Caki2 (cell line): ENCODE results near the gene QRFPR. TPM values are rescaled to one million over a fixed set of nuclear protein-coding genes. Genes with fewer than 3 reads are reported as not detected.
"Not testable (repeated sequence)": the region's sequence is repeated elsewhere in the genome, so short reads cannot be mapped to it uniquely, and the experiment has no call there.

Experiments used
- DNase-seq: peaks from one replicate; pipeline ENCODE4 v3.0.0-alpha.2; 2015; ENCODE audit warnings: low read depth
- in situ Hi-C: cut with HindIII; loops from 2 replicates; pipeline ENCODE4 v1.10.0; 2016; ENCODE audit warnings: low sequenced_read_pairs, low pct_unique_long_range_greater_than_20kb, mixed read lengths
- total RNA-seq: library from RNA; depleted of rRNA; stranded (reverse); fragments of >200 nt; shearing (Covaris generic); gene quantifications from 2 replicates; pipeline ENCODE4 v1.2.3, GENCODE V29; 2014; ENCODE audit warnings: low replicate concordance

The QRFPR gene
- total RNA-seq, 1 experiment from 2014 or later, result 3.4 TPM

DNA sequence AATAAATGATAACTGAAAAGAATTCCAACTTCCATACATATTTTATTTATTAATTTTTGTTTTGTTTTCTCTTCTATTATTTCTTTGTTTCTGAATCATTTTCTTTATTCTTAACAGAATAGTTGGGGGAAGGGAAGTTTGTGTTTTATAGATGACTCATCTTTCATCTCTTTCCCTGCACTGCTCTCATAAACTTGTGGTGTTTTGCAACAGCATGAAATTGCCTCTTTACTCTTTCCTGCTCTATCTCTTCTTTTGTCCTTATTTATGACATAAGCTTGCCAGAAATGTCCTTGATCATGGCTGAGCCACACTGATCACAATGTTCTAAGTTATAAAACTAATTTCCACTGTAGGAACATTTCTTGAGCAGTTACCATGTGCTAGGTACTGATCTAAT lies 22.3 kb downstream of the QRFPR start:
- in situ Hi-C loops, result loop anchor here (25.0 kb wide), 1 partner anchor 304 kb away; no protein-coding TSS in a partner anchor

DNA sequence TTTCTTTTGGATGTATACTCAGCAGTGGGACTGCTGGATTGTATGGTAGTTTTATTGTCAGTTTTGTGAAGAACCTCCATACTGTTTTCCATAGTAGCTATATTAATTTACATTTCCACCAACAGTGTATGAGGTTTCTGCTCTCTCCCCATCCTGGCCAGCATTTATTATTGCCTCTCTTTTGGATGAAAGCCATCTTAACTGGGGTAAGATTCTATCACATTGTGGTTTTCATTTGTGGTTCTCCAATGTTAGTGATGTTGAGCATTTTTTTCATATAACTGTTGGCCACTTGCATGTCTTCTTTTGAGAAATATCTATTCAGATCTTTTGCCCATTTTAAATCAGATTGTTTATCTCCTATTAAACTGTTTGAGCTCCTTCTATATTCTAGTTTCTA lies 27.6 kb downstream of the QRFPR start:
- no peak for DNase-seq
- in situ Hi-C loops, result loop anchor here (25.0 kb wide), 1 partner anchor 309 kb away; no protein-coding TSS in a partner anchor

More for the DNA sequence above, 22.3 kb downstream of the QRFPR start:
- peak; percentile 27 for DNase-seq

DNA sequence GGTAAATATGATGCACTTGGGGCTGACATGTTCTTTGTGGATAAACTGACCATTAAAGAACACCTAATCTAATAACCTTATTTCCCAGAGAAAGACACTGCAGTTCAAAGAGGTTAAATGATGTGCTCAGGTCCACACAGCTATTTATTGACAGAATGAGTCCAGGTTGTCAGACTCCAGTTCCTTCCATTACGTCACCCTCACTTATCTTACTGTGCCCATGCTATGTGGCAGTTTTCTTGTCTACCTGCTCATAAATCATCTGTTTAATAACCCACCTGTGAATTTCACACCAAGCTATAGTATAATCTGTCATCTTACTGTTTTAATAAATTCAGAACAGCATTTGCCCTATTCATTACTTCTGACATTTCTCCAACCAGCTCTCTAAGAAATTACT lies 36.7 kb downstream of the QRFPR start:
- no peak for DNase-seq
- in situ Hi-C loops, result no loop called here

DNA sequence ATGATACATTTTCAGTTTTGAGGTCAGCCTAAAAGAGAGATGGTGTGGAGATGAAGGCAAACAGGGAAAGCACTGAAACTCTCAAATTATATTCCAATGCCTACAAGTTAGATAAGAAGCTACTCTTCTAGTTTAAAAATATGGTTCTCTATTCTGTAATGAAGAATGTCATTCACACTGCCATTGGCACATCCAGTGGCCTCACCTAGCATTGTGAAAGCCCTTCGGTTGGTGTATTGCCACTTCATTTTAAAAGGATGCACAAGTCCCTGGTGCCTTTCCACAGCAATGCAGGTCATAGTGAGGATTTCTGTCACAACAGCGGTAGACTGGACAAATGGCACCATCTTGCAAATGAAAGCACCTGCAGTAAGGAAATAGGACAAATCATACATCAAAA lies 40.6 kb downstream of the QRFPR start:
- in situ Hi-C loops, result no loop called here
- no peak for DNase-seq

DNA sequence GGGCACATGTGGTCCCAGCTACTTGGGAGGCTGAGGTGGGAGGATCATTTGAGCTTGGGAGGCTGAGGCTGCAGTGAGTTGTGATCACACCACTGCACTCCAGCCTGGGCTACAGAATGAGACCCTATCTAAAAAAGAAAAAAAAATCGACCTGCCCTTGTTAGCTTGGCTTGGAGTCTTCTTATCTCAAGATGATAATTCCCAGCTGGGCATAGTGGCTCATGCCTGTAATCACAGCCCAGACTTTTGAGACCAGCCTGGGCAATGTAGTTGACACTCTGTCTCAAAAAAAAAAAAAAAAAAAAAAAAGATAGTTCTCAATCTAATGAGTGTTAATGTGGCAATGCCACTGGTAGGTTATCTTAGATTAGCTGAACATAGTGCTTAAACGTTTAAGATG lies 41.0 kb downstream of the QRFPR start:
- in situ Hi-C loops, result no loop called here
- no peak for DNase-seq

DNA sequence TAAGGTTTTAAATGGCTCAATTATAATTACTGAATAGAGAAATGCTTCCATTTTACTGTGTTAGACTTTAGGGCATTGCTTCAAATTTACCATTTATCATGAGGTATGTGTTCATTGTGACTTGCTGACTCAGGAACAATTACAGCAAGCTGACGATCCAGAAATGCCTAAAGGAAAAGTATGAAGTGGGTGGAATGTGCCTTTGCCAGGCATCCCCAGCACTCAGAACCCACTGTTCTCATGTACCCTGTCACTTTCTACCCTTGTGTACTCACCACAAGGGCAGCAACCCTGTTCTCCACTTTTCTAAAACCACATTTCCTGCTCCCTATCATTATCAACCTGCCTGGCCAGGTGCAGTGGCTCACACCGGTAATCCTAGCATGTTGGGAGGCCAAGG lies 41.5 kb downstream of the QRFPR start:
- no peak for DNase-seq
- in situ Hi-C loops, result no loop called here

DNA sequence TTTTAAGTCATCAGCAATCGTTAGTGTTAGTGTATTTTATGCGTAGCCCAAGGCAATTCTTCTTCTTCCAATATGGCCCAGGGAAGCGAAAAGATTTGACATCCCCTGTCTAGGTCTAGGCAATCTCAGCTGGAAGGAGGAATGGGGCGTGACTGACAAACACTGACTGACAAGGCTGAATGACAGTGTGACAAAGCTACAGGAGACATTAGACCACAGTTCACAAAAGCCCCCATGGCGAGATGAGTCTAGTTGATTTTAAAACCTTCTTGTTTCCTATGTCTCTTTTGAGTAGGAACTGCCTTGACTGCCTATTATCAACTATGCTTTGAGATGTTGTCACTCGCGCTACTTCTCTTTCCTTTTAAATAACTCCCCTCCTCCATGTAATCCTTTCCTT lies 42.3 kb downstream of the QRFPR start:
- no peak for DNase-seq
- in situ Hi-C loops, result no loop called here

DNA sequence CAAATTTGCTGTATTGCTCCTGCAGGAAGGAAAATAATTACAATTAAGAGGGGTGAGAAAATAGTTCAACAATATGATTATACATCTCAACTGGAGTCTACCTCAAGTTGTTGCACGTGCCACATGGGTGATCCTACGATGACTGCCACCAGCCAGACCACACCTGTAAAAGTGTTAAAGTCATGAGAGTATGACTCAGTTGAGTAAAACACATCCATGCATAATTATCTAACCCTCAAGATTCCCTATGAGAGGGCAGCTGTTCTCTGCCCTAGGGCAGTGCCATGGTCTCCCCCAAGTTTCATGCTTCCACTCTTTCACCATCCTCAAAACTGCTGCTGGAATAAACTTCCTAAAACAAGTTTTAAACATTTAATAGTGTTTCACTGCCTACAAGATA lies 44.1 kb downstream of the QRFPR start:
- DNase-seq, result no peak
- in situ Hi-C loops, result no loop called here

DNA sequence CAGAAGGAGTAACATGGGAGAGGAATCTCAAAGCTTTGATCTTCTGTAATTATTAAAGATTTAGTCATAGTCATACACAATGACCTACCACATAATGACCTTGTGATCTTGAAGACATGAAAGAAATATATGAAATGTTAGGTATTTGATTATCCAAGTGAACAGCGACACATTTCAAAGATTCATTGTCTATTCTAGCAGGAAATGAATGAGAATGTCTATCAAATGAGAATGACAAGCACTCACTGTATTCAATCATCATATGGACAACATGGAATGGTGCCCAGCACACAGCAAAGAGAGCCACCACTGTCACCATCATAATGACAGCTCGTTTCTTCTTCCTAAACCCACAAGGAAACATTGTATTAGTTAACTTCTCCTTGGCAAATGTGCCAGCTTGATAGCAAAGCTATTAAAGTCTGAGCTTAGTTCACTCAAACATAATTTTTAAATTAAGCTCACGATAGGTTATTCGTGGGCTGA lies 50.6 kb downstream of the QRFPR start:
- in situ Hi-C loops, result no loop called here
- no peak for DNase-seq

DNA sequence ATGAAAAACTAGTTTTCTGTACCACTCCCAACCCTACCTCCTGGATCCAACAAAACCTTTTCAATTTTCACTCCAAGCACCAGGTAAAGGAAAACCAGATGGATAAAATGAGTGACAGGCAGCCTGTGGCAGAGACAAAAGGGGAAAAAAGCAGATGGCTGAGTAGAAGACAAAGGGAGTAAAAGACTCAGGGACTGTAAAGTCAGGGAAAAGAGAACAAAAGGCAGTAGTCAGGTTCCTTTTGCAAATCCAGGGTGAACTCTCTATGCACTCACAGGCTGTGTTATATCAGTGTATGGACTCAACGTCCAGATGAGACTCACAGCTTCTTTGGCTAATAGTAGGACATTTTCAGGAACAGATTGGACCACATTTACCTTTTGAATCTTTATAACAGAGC lies 54.2 kb downstream of the QRFPR start:
- in situ Hi-C loops, result no loop called here
- DNase-seq, result no peak

DNA sequence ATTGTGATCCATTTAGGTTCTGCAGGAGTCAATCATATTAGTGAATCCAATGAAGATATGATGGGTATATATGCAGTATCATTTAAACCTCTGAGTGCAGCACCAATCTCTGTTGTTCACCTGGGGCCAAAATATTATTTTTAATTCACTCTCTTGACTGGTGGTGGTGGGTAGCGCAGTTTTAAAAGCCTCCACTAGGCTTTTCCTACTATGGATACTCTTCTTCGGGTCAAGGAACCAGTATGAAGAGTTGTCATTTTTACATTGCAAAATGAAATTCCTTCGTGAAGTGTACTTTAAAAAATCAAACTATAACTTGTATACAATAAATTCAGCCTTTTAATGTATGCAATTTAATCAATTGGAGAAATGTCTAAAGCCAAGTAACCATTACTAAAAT lies 56.5 kb downstream of the QRFPR start:
- in situ Hi-C loops, result no loop called here
- no peak for DNase-seq

DNA sequence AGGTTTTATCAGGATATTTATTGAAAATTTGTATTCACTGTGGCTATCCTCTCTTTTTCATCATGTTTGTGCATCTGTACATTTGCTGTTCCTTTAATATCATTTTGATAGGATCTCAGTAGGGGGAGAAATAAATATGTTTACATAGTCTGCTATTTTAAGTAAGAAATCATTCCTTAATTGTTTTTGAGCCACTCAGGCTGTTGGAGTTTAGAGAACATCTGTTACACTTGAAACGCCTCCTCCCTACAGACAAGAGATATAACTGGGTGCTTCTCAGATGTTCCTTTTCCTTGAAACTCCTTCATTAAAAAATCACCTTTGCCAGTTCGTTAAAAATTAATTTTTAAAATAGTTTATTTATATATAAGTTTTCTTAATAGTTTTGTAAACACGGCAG lies 59.4 kb downstream of the QRFPR start:
- in situ Hi-C loops, result no loop called here
- no peak for DNase-seq

DNA sequence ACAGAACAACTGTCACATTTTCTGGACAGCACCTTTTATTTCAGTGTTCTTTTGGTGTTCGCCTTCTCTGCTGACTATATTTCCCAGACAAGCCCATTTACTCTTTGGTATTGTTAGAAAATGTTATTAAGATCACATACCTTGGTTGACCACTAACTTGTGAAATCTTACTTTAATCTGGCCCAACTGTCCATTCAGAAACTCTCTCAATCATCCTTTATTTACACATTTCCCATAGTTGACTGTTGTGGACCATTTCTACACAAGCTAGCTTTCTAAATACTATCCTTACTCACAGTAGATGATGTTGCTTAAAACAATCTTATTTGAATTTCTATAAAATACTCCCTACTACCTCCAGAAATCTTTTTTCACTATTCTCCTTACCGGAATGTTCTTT lies 64.7 kb downstream of the QRFPR start:
- DNase-seq, result no peak
- in situ Hi-C loops, result no loop called here

DNA sequence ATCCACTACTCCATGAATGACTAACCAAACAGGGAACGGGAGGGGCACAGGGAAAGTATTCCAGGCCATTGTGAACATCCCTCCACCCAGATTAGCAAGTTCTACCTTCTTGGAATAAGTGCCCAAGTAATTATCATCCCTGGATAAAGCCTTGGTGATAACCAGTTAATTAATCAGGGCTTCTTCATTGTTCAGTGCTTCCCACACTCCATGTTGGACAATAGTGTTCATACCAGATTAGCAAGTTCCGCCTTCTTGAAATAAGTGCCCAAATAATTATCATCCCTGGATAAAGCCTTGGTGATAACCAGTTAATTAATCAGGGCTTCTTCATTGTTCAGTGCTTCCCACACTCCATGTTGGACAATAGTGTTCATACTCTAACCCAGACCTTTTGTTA lies 67.4 kb downstream of the QRFPR start:
- DNase-seq, in situ Hi-C loops: not testable (repeated sequence)

DNA sequence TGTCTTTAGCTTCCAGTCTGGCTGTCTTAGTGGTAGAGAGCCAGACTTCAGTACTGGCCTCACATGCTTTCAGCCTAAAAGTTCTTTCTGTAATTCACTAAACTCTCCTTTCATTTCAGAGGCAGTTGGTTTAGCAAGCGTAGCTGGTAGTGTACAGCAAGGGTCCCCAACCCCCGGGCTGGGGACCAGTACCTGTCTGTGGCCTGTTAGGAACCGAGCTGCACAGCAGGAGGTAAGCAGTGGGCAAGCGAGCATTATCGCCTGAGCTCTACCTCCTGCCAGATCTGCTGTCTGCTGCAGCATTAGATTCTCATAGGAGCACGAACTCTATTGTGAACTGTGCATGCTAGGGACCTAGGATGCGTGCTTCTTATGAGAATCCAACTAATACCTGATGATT lies 72.0 kb downstream of the QRFPR start:
- in situ Hi-C loops, result no loop called here
- DNase-seq, result no peak

DNA sequence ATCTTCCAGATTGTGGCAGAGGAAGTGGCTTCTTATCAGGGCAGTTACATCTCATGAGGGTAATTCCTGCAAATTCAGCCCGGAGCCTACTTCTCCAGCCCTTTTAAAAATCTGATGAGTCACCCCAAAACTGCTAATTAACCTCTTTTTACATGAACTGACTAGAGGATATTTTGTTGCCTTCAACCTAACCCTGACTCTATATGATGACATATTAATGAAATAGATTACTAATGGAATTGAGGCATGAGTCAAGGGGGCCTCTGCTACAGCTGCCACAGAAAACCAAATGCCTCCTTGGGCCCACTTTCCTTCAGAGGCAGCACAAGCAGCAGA lies 72.5 kb downstream of the QRFPR start:
- in situ Hi-C loops, result no loop called here
- no peak for DNase-seq

DNA sequence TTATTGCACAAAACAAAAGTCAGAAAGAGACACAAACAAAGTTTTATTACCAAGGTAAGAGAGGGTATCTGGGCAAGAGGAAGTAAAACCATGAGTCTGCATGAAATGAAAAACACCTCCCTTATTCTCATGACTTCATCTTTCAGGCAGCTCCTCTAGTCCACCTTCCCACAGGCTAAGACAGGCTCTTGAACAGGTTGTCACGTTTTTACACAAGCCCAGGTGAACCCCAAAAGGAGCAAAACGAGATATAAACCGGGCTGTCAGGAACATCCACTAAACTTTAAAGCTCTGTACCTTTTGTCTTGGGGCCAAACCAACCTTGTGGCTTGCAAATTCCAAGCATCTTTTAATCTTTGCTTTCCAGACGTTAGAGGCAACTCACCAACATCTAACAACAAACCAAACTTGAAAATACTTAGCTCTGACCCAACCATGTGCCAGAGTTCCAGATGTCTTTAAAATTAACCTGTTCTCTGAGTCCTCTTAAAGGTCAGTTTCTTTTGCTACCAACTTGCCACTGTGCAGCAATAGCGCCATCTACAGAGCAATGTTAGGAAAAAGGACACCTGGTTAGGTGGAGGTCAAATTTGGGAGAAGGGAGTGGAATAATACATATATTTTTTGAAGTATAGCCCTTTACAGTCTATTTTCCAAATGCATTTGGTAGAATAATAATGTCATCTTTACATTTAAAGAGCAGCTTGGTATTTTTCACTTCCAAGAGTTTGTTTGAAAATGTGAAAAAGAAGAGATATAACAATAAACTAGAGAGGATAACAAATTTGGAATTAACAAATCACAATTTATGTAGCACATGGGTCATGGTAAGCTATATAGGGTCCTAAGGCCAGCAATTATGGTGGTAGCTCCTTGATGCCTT lies 73.1 kb downstream of the QRFPR start:
- DNase-seq, result peak; percentile 43
- in situ Hi-C loops, result no loop called here

DNA sequence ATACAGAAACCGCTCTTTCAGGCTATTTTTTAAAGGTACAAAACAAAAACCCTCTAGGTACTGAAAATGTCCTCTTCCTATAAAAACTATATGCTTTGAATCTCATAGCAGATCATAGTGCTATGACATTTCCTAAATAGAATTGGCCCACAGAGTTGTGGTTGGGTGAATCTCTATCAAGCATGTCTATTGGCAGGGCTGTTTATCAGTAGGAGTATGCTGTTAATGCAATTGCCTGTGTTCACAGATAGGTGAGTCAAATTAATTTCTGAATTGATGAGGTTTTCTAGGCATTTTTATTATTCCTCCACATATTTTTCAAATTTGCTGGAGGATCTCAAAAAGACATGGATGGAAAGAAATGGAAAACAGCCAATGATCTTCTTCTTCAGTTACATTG lies 73.9 kb downstream of the QRFPR start:
- no peak for DNase-seq
- in situ Hi-C loops, result no loop called here

DNA sequence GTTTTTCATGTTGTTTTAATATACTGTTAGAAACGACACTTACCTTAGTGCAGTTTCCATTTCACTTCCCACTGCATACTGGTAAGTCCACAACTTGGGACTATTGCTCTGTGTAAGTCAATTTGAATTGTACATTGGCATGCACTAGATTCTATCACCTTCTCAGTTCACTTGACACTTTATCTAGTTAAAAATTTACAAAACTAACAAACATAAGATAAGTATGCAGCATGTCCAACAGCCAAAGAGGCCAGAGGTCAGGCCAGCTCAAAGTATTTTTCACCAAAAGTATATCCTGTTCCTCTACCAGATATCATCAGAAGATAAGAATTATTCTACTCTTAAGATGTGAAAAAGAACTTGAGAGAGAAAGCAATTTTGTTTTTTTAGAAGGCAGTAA lies 75.9 kb downstream of the QRFPR start:
- peak; percentile 12 for DNase-seq
- in situ Hi-C loops, result no loop called here

DNA sequence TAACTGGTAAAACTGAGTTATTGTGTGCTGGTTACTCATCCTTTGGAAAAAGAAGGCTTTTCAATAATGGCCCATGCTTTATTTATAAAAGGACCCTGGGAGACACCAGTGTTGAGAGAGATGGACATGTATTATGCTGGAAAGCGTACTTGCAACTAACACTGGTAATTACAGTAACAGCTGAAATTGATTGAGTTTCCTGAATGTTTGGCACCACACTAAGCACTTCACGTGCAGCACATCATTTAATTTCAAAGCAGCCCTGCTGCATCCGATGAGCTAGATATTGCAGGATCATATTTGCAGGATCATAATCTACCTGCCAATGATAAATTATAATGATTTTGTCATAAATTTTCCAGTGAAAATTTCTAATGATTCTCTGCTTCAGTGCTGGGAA lies 81.5 kb downstream of the QRFPR start:
- in situ Hi-C loops, result no loop called here
- DNase-seq, result no peak
